ENCODE data around the gene ANKEF1. TPM values are rescaled to one million over a fixed set of nuclear protein-coding genes. Genes with fewer than 3 reads are reported as not detected.

ANKEF1 gene
- total and polyA plus RNA-seq, 8 donors = 5.3 to 7.5 (median 6.3) TPM

DNA sequence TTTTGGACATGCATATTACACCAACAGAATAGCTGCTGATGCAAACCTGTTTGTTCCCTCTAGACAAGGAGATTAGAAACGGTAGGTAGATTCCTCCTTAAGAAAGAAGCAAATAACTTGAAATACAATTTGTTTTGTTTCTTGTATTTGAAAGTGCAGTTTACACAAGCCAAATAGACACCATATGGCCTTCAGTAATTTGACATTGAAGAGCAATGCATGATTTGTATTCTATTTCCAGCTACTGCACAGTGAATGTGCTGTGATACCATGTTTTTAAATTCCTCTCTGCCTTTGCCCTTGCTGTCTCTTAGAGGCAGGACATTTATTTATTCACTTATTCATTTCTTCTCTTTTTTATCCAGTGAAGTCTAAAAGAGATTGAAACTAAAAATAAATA, 31.9 kb upstream of the ANKEF1 start:
- intact Hi-C loops (cut with DNase I) = no loop called here
- Histone ChIP-seq H3K27me3 (no peaks in the 10 kb centered on the region), H3K4me1 (peaks cover 0 to 3% of the 10 kb centered on the region in 2 donors), H3K4me3 (no peak overlapping the region), H3K36me3 (no peaks in the 10 kb centered on the region), H3K9me3 (no peaks in the 10 kb centered on the region), H3K27ac (no peak overlapping the region)
- DNase-seq = no peak
- ATAC-seq = no peak
- TF ChIP-seq, protein P1, sequence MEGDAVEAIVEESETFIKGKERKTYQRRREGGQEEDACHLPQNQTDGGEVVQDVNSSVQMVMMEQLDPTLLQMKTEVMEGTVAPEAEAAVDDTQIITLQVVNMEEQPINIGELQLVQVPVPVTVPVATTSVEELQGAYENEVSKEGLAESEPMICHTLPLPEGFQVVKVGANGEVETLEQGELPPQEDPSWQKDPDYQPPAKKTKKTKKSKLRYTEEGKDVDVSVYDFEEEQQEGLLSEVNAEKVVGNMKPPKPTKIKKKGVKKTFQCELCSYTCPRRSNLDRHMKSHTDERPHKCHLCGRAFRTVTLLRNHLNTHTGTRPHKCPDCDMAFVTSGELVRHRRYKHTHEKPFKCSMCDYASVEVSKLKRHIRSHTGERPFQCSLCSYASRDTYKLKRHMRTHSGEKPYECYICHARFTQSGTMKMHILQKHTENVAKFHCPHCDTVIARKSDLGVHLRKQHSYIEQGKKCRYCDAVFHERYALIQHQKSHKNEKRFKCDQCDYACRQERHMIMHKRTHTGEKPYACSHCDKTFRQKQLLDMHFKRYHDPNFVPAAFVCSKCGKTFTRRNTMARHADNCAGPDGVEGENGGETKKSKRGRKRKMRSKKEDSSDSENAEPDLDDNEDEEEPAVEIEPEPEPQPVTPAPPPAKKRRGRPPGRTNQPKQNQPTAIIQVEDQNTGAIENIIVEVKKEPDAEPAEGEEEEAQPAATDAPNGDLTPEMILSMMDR (IDR thresholded peaks at IDR 0.05) = no peak

DNA sequence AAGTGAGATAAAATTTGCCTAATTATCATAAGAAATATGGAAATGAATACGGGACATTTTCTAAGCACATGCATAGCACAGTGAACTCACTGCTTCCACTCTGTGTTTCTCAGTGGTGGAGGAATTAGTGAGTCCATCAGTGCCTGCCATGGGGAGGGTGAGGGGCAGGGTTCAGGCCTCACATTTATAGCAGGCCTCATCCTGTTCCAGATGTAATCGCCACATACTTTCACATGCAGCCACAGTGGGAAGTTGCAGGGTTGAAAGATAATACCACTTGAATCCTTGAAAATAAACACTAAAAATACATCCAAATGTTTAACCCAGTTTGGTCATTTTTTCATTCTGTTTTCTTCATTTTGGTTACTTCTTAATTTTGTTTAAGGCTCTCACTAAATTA, 29.9 kb upstream of the ANKEF1 start:
- ATAC-seq (no peak), DNase-seq (no peak)
- Histone ChIP-seq H3K27me3 (no peaks in the 10 kb centered on the region), H3K36me3 (no peaks in the 10 kb centered on the region), H3K27ac (no peak overlapping the region), H3K4me3 (no peak overlapping the region), H3K4me1 (peaks cover 0 to 3% of the 10 kb centered on the region in 2 donors), H3K9me3 (no peaks in the 10 kb centered on the region)
- TF ChIP-seq, protein P1 (IDR thresholded peaks at IDR 0.05) = no peak
- intact Hi-C loops (cut with DNase I) = no loop called here

DNA sequence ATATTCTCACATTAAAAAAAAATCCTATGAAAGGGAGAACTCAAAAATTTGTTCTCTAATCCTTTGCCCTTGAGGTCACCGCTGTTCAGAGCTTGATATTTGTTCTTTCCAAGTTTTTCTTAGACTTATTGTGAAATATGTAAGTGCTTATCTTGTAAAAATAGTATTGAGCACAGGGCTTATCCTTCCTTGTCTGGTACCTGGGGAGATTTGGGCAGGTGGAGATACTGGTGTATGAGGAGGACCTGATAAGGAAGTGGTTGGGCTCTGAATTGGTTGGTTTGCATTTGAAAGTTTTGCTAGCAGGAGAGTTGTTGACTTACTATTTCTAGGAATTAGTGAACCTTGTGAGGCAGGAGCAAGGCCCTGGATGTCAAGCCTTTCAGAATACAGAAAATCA, 28.9 kb upstream of the ANKEF1 start:
- no peak overlapping the region for H3K4me3 ChIP-seq
- TF ChIP-seq, protein P1 (IDR thresholded peaks at IDR 0.05) = no peak
- no peaks in the 10 kb centered on the region for H3K27me3 ChIP-seq
- H3K4me1 ChIP-seq = peaks cover 0 to 3% of the 10 kb centered on the region in 2 donors
- ATAC-seq = peak; percentile 66
- no peaks in the 10 kb centered on the region for H3K36me3 ChIP-seq
- no peak for DNase-seq
- intact Hi-C loops (cut with DNase I) = no loop called here
- no peak overlapping the region for H3K27ac ChIP-seq
- no peaks in the 10 kb centered on the region for H3K9me3 ChIP-seq

DNA sequence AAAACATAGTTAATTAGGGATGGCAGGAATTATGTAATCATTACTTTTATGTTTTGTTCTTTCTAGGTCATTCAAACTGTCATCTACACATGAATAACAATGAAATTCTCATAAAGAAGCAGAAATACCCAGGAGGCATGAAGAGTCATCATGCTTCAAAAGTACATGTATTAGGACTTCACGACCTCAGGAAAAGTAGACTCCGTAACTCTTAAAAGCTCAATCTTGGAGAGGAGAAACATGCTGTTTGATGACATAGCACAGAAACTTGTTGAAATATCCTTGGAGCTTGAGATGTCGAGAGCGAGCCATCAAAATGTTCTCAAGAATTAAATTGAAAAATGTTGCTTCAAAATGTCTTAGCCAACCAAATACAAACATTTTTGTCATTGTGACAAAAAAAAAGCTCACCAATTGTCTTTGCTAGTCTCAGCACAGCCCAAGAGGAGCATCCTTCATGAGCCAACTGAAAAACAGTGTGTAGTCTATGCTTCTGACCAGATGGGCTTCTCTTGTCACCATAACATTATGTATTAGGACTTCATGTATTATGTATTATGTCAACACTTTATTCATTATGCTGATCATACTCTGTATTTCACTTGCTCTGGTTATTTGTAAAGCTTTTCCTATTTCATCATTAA, 28.2 kb upstream of the ANKEF1 start:
- no peaks in the 10 kb centered on the region for H3K9me3 ChIP-seq
- TF ChIP-seq, protein P1 (IDR thresholded peaks at IDR 0.05) = no peak
- no peak overlapping the region for H3K27ac ChIP-seq
- no peaks in the 10 kb centered on the region for H3K27me3 ChIP-seq
- DNase-seq (no peak), ATAC-seq (no peak)
- intact Hi-C loops (cut with DNase I) = no loop called here
- no peak overlapping the region for H3K4me3 ChIP-seq
- H3K4me1 ChIP-seq = peaks cover 0 to under 1% of the 10 kb centered on the region in 2 donors
- H3K36me3 ChIP-seq = no peaks in the 10 kb centered on the region

DNA sequence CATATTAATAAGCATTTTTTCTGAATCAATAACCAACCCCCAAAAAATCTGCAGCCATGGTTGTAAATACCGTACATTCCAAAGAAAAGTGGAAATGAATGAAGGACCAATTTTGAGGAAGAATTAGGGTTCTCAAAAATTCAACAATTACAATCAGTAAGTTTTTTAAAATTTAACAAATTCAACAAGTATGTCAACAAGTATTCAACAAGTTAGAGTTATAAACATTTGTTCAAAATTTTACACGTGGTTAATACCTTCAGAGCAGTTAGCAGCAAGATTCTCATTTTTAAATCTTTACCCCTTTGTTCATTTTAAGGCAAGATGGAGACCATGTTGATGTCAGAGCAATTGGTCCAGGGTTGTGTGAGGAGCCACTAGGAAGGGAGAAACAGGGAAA, 27.6 kb upstream of the ANKEF1 start:
- H3K36me3 ChIP-seq = no peaks in the 10 kb centered on the region
- no peak for DNase-seq
- ATAC-seq = no peak
- H3K27me3 ChIP-seq = no peaks in the 10 kb centered on the region
- no peak overlapping the region for H3K27ac ChIP-seq
- no peaks in the 10 kb centered on the region for H3K4me1 ChIP-seq
- H3K4me3 ChIP-seq = no peak overlapping the region
- H3K9me3 ChIP-seq = no peaks in the 10 kb centered on the region
- TF ChIP-seq, protein P1 (IDR thresholded peaks at IDR 0.05) = no peak
- intact Hi-C loops (cut with DNase I) = no loop called here
